Kidney (tissue), 14 donors: ENCODE results near the gene CPXM2. TPM values are rescaled to one million over a fixed set of nuclear protein-coding genes. Genes with fewer than 3 reads are reported as not detected.

Source experiments
- DNase-seq, 5 donors: peaks; one replicate each; pipeline ENCODE4 v3.0.0-alpha.2; 2013 to 2020
- FAIRE-seq: peaks from 2 replicates; lab custom pipeline; 2012; peaks lifted over from hg19 to GRCh38; lab: Jason Lieb, UNC
- H3K27ac ChIP-seq, 2 donors: one replicate each; pipeline ENCODE4 v1.7.0; 2013; ENCODE audit warnings: low read depth in 2 of 2, low read length in 2 of 2, inconsistent platforms in 1 of 2
- H3K27me3 ChIP-seq: one replicate; pipeline ENCODE4 v1.7.1; 2013; ENCODE audit warnings: low read length, inconsistent platforms; ENCODE audit not compliant: control insufficient read depth, insufficient read depth
- H3K36me3 ChIP-seq, 3 donors: one replicate each; pipeline versions ENCODE4 v1.7.0 to v1.7.1; 2013; ENCODE audit warnings: low read length in 3 of 3, control low read depth in 1 of 3, inconsistent platforms in 1 of 3; ENCODE audit not compliant: insufficient read depth in 3 of 3, control insufficient read depth in 2 of 3
- H3K4me1 ChIP-seq, 3 donors: one replicate each; pipeline versions ENCODE4 v1.7.0 to v1.7.1; 2013; ENCODE audit warnings: low read length in 3 of 3, inconsistent platforms in 1 of 3, low read depth in 1 of 3; ENCODE audit not compliant: control insufficient read depth in 2 of 3, insufficient read depth in 2 of 3
- H3K4me3 ChIP-seq, 3 donors: one replicate each; pipeline versions ENCODE4 v1.7.0 to v1.8.1; 2013; ENCODE audit warnings: low read length in 3 of 3, control low read depth in 1 of 3, inconsistent platforms in 1 of 3
- H3K9ac ChIP-seq, 3 donors: one replicate each; pipeline versions ENCODE4 v1.7.0 to v1.7.1; 2013; ENCODE audit warnings: low read length in 3 of 3, control low read depth in 1 of 3, inconsistent platforms in 1 of 3
- H3K9me3 ChIP-seq, 3 donors: one replicate each; pipeline versions ENCODE4 v1.7.0 to v1.7.1; 2013; ENCODE audit warnings: low read length in 3 of 3, control low read depth in 1 of 3, inconsistent platforms in 1 of 3; ENCODE audit not compliant: control insufficient read depth in 2 of 3, insufficient read depth in 1 of 3
- CTCF ChIP-seq: IDR thresholded peaks from 3 replicates; pipeline ENCODE4 v1.5.1; 2012; ENCODE audit warnings: mild to moderate bottlenecking, moderate library complexity, borderline replicate concordance; ENCODE audit not compliant: insufficient read depth; ENCODE audit errors: extremely low read depth
- intact Hi-C: fragments of 100-400 bp; cut with DNase I; formaldehyde crosslinking; loops from one replicate; pipeline ENCODE4 v1.11.1; 2022
- polyA plus RNA-seq: library from polyadenylated mRNA; stranded (reverse); fragments of 350-450 nt; fragmentation: Illumina TruSeq; extraction: RNeasy Lipid Tissue Mini Kit (QIAGEN cat#74804); gene quantifications from one replicate; pipeline ENCODE4 v1.2.3, GENCODE V29; 2014; ENCODE audit warnings: low read depth, low replicate concordance; ENCODE audit not compliant: insufficient read depth
- total RNA-seq: library from RNA; stranded (reverse); fragmentation: NEBNext Ultra II Directional; extraction: Animal tissue kit (Norgen Biotek cat#: 25700); gene quantifications from one replicate; pipeline ENCODE4 v1.2.1, GENCODE V29; 2021
- donor health status: control.
- donor health status: control.
- donor health status: control.
- donor health status: control.
- donor health status: control.
- donor health status: DM: yes; HTN: yes; CAD: no.
- donor health status: Normal renal cell carcinoma (clear cell type).

CPXM2 gene
- total and polyA plus RNA-seq, 2 donors from 2014 or later, result 18.1 to 18.5 TPM

- Histone ChIP-seq H3K4me1 (no peaks in the 10 kb centered on the region), H3K27ac (no peak overlapping the region), H3K4me3 (no peak overlapping the region), H3K9ac (no peak overlapping the region), H3K9me3 (peaks cover 0 to 6% (median 0%) of the 10 kb centered on the region in 3 donors), H3K27me3 (no peaks in the 10 kb centered on the region), H3K36me3 (no peaks in the 10 kb centered on the region)
- intact Hi-C loops, result no loop called here
- no peak for TF ChIP-seq CTCF
- no peak for DNase-seq
- FAIRE-seq, result no peak
These were observed 4.8 kb upstream of the CPXM2 start for GRCh38 chr10:123896246-123896927.

- H3K9me3 ChIP-seq, result no peaks in the 10 kb centered on the region
These were observed 2.0 kb upstream of the CPXM2 start for GRCh38 chr10:123893651-123894050.

GRCh38 chr10:123890756-123891143, 857 bp downstream of the CPXM2 start:
- Histone ChIP-seq H3K9me3 (no peaks in the 10 kb centered on the region), H3K9ac (peak overlapping the region in 1 of 3 donors; percentile 15), H3K36me3 (no peaks in the 10 kb centered on the region), H3K4me3 (peak overlapping the region in 1 of 3 donors; percentile 41), H3K27ac (peak overlapping the region; percentile 5 to 51), H3K27me3 (peaks cover 3% of the 10 kb centered on the region), H3K4me1 (peaks cover 0 to 2% (median 0%) of the 10 kb centered on the region in 3 donors)
- intact Hi-C loops, result no loop called here
- DNase-seq (no peak), FAIRE-seq (no peak)
- no peak for TF ChIP-seq CTCF

More at GRCh38 chr10:123893651-123894050, 2.0 kb upstream of the CPXM2 start:
- Histone ChIP-seq H3K36me3 (no peaks in the 10 kb centered on the region), H3K4me1 (no peaks in the 10 kb centered on the region), H3K9ac (no peak overlapping the region), H3K27me3 (peaks cover 3% of the 10 kb centered on the region), H3K27ac (no peak overlapping the region), H3K4me3 (no peak overlapping the region)
- intact Hi-C loops, result no loop called here
- no peak for TF ChIP-seq CTCF
- DNase-seq (no peak), FAIRE-seq (no peak)
